ENCODE data around the gene ELL2.

ELL2 gene

GRCh38 chr5:95976606-95977005 is 15.0 kb upstream of the ELL2 start:
- DNase-seq, result no peak

- DNase-seq, result no peak
Observed at GRCh38 chr5:95975703-95976102, 14.1 kb upstream of the ELL2 start.

GRCh38 chr5:95973793-95974325 is 12.2 kb upstream of the ELL2 start:
- DNase-seq, result no peak

- DNase-seq, result no peak
Observed at GRCh38 chr5:95972196-95972595, 10.5 kb upstream of the ELL2 start.

- no peak for DNase-seq
Observed at GRCh38 chr5:95970359-95970704, 8.7 kb upstream of the ELL2 start.

GRCh38 chr5:95969651-95970358 is 8.2 kb upstream of the ELL2 start:
- DNase-seq, result no peak

- no peak for DNase-seq
Observed at GRCh38 chr5:95969055-95969454, 7.4 kb upstream of the ELL2 start.

GRCh38 chr5:95967236-95967635 is 5.6 kb upstream of the ELL2 start:
- DNase-seq, result no peak

GRCh38 chr5:95966005-95966404 is 4.4 kb upstream of the ELL2 start:
- no peak for DNase-seq

GRCh38 chr5:95963650-95964410 is 2.2 kb upstream of the ELL2 start:
- no peak for DNase-seq

GRCh38 chr5:95962785-95963184 is 1.1 kb upstream of the ELL2 start:
- peak in 1 of 2 experiments; percentile 8 for DNase-seq

- DNase-seq, result no peak
Observed at GRCh38 chr5:95962475-95962773, 773 bp upstream of the ELL2 start.

GRCh38 chr5:95960667-95961616 is 709 bp downstream of the ELL2 start:
- peak; percentile 27 to 60 for DNase-seq

- peak in 1 of 2 experiments; percentile 26 for DNase-seq
Observed at GRCh38 chr5:95959888-95960666, 1.6 kb downstream of the ELL2 start.

- DNase-seq, result no peak
Observed at GRCh38 chr5:95959051-95959887, 2.4 kb downstream of the ELL2 start.

- no peak for DNase-seq
Observed at GRCh38 chr5:95958310-95959014, 3.2 kb downstream of the ELL2 start.

- DNase-seq, result no peak
Observed at GRCh38 chr5:95957561-95958203, 4.0 kb downstream of the ELL2 start.

- peak in 1 of 2 experiments; percentile 7 for DNase-seq
Observed at GRCh38 chr5:95956900-95957293, 4.8 kb downstream of the ELL2 start.

- peak; percentile 82 to 91 for DNase-seq
Observed at GRCh38 chr5:95956021-95956899, 5.4 kb downstream of the ELL2 start.
